Neural crest cell (in vitro differentiated cells): ENCODE data around the gene RNASEH2C. TPM values are rescaled to one million over a fixed set of nuclear protein-coding genes. Genes with fewer than 3 reads are reported as not detected.
"Not testable (repeated sequence)": the region's sequence is repeated elsewhere in the genome, so short reads cannot be mapped to it uniquely, and the experiment has no call there.

Experiments used
- DNase-seq: peaks from one replicate; pipeline ENCODE4 v3.0.0; 2021; ENCODE audit warnings: low read depth, mixed read lengths, low spot score
- H3K27ac Mint-ChIP-seq: one replicate; pipeline ENCODE4 v1.8.0; 2021; ENCODE audit warnings: mild to moderate bottlenecking, mixed read lengths; ENCODE audit not compliant: unreplicated experiment
- H3K27me3 Mint-ChIP-seq: 2 replicates; pipeline ENCODE4 v1.8.0; 2021; ENCODE audit warnings: low read depth, mild to moderate bottlenecking, mixed read lengths
- H3K36me3 Mint-ChIP-seq: 2 replicates; pipeline ENCODE4 v1.8.0; 2021; ENCODE audit warnings: low read depth, mild to moderate bottlenecking, mixed read lengths
- H3K4me1 Mint-ChIP-seq: 2 replicates; pipeline ENCODE4 v1.8.0; 2021; ENCODE audit warnings: mixed read lengths
- H3K4me3 Mint-ChIP-seq: one replicate; pipeline ENCODE4 v1.8.0; 2021; ENCODE audit warnings: mild to moderate bottlenecking, mixed read lengths
- H3K9me3 Mint-ChIP-seq: 2 replicates; pipeline ENCODE4 v1.8.0; 2021; ENCODE audit warnings: mixed read lengths
- CTCF ChIP-seq: fragments of 200-600 bp; sonication (generic); conservative IDR thresholded peaks from 2 replicates; pipeline ENCODE4 v1.5.0; 2021; ENCODE audit warnings: antibody characterized with exemption, mild to moderate bottlenecking
- long read RNA-seq: library from polyadenylated mRNA; unstranded; transcript quantifications from one replicate; pipeline ENCODE4 v2.0.0, GENCODE V29; 2020
- total RNA-seq: library from RNA; stranded (reverse); gene quantifications from 2 replicates; pipeline ENCODE4 v1.2.1, GENCODE V29; 2021

RNASEH2C gene
- total RNA-seq: 69.4 and 72.1 TPM in 2 replicates
- long read RNA-seq, transcript RNASEH2C-201 (4 exons, 2,794 nt): major isoform, 10 of 16 reads
- long read RNA-seq, partial matches to known transcripts: 0 of 16 reads
- long read RNA-seq, other reads (novel, unspliced or antisense): 4 of 16 reads

GRCh38 chr11:65720211-65720934, at the start of gene RNASEH2C:
TSS of gene RNASEH2C (minus strand) at chr11:65720798. CDS start at chr11:65720758, 40 bp downstream.
- H3K27me3 Mint-ChIP-seq: peaks cover 11% of the 10 kb centered on the region
- peak within 1 kb of the TSS; percentile 93 for H3K27ac Mint-ChIP-seq
- H3K36me3 Mint-ChIP-seq: peaks cover 8% of the 10 kb centered on the region
- TF ChIP-seq CTCF: no peak
- H3K4me1 Mint-ChIP-seq: peaks cover 30% of the 10 kb centered on the region
- peak; percentile 77 for DNase-seq
- H3K9me3 Mint-ChIP-seq: no peaks in the 10 kb centered on the region
- H3K4me3 Mint-ChIP-seq: peak within 1 kb of the TSS; percentile 96

- H3K9me3 Mint-ChIP-seq, DNase-seq, H3K36me3 Mint-ChIP-seq, H3K27me3 Mint-ChIP-seq, H3K27ac Mint-ChIP-seq, H3K4me1 Mint-ChIP-seq, H3K4me3 Mint-ChIP-seq: not testable (repeated sequence)
Measured at GRCh38 chr11:65767806-65768205, 47.2 kb upstream of the RNASEH2C start.

- DNase-seq: no peak
- Mint-ChIP-seq H3K4me3 (no peak overlapping the region), H3K4me1 (no peaks in the 10 kb centered on the region), H3K36me3 (peaks cover 3% of the 10 kb centered on the region), H3K9me3 (peaks cover 3% of the 10 kb centered on the region), H3K27ac (no peak overlapping the region), H3K27me3 (peaks cover 2% of the 10 kb centered on the region)
- no peak for TF ChIP-seq CTCF
Measured at GRCh38 chr11:65767406-65767805, 46.8 kb upstream of the RNASEH2C start.

DNA sequence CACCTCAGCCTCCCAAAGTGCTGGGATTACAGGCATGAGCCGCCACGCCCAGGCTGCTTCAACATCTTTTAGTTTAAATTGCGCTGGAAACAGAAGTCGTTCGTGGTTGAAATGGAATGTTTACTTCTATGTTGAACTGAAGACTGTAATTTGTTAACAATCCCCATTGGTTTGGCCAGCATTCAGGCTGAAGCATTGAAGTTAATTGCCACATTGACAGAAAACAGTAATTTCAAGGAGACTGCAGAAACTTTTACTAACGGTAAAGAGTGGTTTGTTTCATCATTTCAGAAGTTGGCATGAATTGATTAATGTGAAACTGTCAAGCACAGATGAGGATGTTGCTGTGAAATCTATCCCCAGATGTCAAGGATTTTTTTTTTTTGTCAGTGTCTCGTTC, 45.9 kb upstream of the RNASEH2C start:
- peaks cover 3% of the 10 kb centered on the region for H3K36me3 Mint-ChIP-seq
- no peak for DNase-seq
- H3K9me3 Mint-ChIP-seq: peaks cover 3% of the 10 kb centered on the region
- no peak overlapping the region for H3K4me3 Mint-ChIP-seq
- peaks cover 3% of the 10 kb centered on the region for H3K27me3 Mint-ChIP-seq
- TF ChIP-seq CTCF: no peak
- no peak overlapping the region for H3K27ac Mint-ChIP-seq
- no peaks in the 10 kb centered on the region for H3K4me1 Mint-ChIP-seq

DNA sequence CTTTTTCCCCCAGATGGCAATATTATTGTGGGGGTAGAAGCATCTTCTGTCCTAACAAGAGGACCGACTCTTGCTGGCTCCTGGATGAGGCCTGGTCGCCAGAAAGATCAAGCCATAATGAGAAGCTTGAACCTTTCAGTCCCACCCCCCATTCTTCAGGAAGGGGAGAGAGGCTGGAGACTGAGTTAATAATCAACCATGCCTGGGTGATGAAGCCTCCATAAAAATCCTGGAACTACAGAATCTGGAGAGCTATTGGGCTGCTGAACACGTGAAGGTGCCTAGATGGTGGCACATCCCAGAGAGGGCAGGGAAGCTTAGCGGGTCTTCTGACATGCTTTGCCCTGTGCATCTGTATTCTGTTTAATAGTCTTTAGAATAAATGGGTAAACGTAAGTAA, 43.8 kb upstream of the RNASEH2C start:
- no peak overlapping the region for H3K27ac Mint-ChIP-seq
- no peak for DNase-seq
- TF ChIP-seq CTCF: no peak
- H3K36me3 Mint-ChIP-seq: no peaks in the 10 kb centered on the region
- no peaks in the 10 kb centered on the region for H3K4me1 Mint-ChIP-seq
- H3K27me3 Mint-ChIP-seq: peaks cover 8% of the 10 kb centered on the region
- H3K9me3 Mint-ChIP-seq: peaks cover under 1% of the 10 kb centered on the region
- no peak overlapping the region for H3K4me3 Mint-ChIP-seq

- H3K9me3 Mint-ChIP-seq, DNase-seq, H3K4me1 Mint-ChIP-seq, H3K4me3 Mint-ChIP-seq, H3K27ac Mint-ChIP-seq, H3K36me3 Mint-ChIP-seq: not testable (repeated sequence)
- H3K27me3 Mint-ChIP-seq: peaks cover 15% of the 10 kb centered on the region
Measured at GRCh38 chr11:65762816-65763215, 42.2 kb upstream of the RNASEH2C start.

GRCh38 chr11:65762169-65762568, 41.6 kb upstream of the RNASEH2C start:
- not testable (repeated sequence) for H3K4me1 Mint-ChIP-seq, H3K9me3 Mint-ChIP-seq, H3K4me3 Mint-ChIP-seq, H3K36me3 Mint-ChIP-seq, DNase-seq, H3K27ac Mint-ChIP-seq
- H3K27me3 Mint-ChIP-seq: peaks cover 20% of the 10 kb centered on the region
